Karpas-422 (cell line): ENCODE measurements around the gene RHOBTB1. TPM values are rescaled to one million over a fixed set of nuclear protein-coding genes. Genes with fewer than 3 reads are reported as not detected.

Experiments used
- DNase-seq: peaks from one replicate; pipeline ENCODE4 v3.0.0-alpha.2; 2015
- H2AFZ ChIP-seq: fragments of 200-600 bp; sonication (generic); 2 replicates; pipeline ENCODE4 v1.6.1; 2014; ENCODE audit warnings: antibody characterized with exemption, low read length, mixed read lengths
- H3K27ac ChIP-seq: fragments of 200-600 bp; sonication (generic); 2 replicates; pipeline ENCODE4 v1.5.1; 2014; ENCODE audit warnings: mild to moderate bottlenecking, low read length, moderate library complexity
- H3K27me3 ChIP-seq: fragments of 200-600 bp; sonication (generic); 2 replicates; pipeline ENCODE4 v1.6.1; 2014; ENCODE audit warnings: low read length, mixed read lengths
- H3K36me3 ChIP-seq: fragments of 200-600 bp; sonication (generic); 2 replicates; pipeline ENCODE4 v1.6.1; 2014; ENCODE audit warnings: low read length, mixed read lengths; ENCODE audit not compliant: insufficient read depth
- H3K4me1 ChIP-seq: fragments of 200-600 bp; sonication (generic); 2 replicates; pipeline ENCODE4 v1.6.1; 2014; ENCODE audit warnings: mild to moderate bottlenecking, low read length, mixed read lengths
- H3K4me2 ChIP-seq: fragments of 200-600 bp; sonication (generic); 2 replicates; pipeline ENCODE4 v1.6.1; 2014; ENCODE audit warnings: low read length, low read depth, mild to moderate bottlenecking; ENCODE audit not compliant: poor library complexity, severe bottlenecking
- H3K4me3 ChIP-seq: fragments of 200-600 bp; sonication (generic); 2 replicates; pipeline ENCODE4 v1.5.1; 2014; ENCODE audit warnings: mild to moderate bottlenecking, antibody characterized with exemption, low read length, mixed read lengths
- H3K79me2 ChIP-seq: fragments of 200-600 bp; sonication (generic); 2 replicates; pipeline ENCODE4 v1.6.1; 2014; ENCODE audit warnings: mild to moderate bottlenecking, low read length, mixed read lengths
- H3K9ac ChIP-seq: fragments of 200-600 bp; sonication (generic); 2 replicates; pipeline ENCODE4 v1.6.0; 2014; ENCODE audit warnings: low read length
- H3K9me2 ChIP-seq: fragments of 200-600 bp; sonication (generic), shearing (Covaris generic); replicated peaks from 2 replicates; pipeline ENCODE4 v1.6.0; 2014; ENCODE audit warnings: mild to moderate bottlenecking, low read length, moderate library complexity; ENCODE audit not compliant: insufficient read depth
- H3K9me3 ChIP-seq: fragments of 300-700, 200-600 bp; sonication (generic); 2 replicates; pipeline ENCODE4 v1.6.1; 2014; ENCODE audit warnings: low read length, mixed read lengths
- H4K20me1 ChIP-seq: fragments of 200-600 bp; sonication (generic); 2 replicates; pipeline ENCODE4 v1.6.1; 2014; ENCODE audit warnings: mild to moderate bottlenecking, antibody characterized with exemption, low read length, low read depth; ENCODE audit not compliant: insufficient read depth
- total RNA-seq: library from RNA; depleted of rRNA; stranded (reverse); fragments of >200 nt; shearing (Covaris generic); gene quantifications from 2 replicates; pipeline ENCODE4 v1.2.3, GENCODE V29; 2014; ENCODE audit warnings: low replicate concordance

Gene RHOBTB1
- total RNA-seq, 1 experiment from 2014 or later: not detected

DNA sequence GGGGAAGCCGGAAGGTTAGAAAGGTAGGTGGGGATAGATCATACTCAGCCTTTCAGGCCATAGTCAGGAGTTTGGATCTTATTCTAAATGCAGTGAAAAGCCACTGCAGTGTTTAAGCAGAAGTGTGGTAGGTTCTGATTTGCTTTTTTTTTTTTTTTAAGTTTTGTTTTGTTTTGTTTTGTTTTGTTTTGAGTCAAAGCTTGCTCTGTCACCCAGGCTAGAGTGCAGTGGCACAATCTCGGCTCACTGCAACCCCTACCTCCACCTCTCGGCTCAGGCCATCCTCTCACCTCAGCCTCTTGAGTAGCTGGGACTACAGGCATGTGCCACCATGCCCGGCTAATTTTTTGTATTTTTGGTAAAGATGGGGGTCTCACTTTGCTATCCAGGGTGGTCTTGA lies 23.5 kb downstream of the RHOBTB1 start:
- H3K27ac ChIP-seq: no peak overlapping the region
- H3K9ac ChIP-seq: no peak overlapping the region
- no peaks in the 10 kb centered on the region for H3K9me2 ChIP-seq
- no peak overlapping the region for H2AFZ ChIP-seq
- H3K9me3 ChIP-seq: no peaks in the 10 kb centered on the region
- no peaks in the 10 kb centered on the region for H3K36me3 ChIP-seq
- no peaks in the 10 kb centered on the region for H3K4me1 ChIP-seq
- no peak overlapping the region for H3K4me3 ChIP-seq
- H4K20me1 ChIP-seq: no peaks in the 10 kb centered on the region
- H3K27me3 ChIP-seq: no peaks in the 10 kb centered on the region
- H3K79me2 ChIP-seq: no peaks in the 10 kb centered on the region
- no peak overlapping the region for H3K4me2 ChIP-seq
- DNase-seq: no peak

DNA sequence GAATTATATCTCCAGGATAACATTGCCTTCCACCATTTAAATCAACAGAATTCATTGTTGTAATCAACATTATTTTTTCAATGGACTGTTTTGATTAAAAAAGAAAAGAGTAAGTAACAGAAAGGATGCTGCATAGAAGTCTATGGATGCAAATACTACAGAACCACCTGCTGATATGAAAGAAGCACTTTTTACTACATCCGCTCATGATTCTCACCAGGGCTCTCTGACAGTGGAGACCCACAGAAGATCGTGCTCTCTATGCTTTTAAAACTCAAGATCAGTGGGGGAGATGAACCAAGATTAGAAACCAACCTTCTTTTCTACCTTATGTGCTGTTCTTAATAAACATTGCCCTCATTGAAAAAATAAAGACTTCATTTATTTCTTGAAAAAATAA lies 24.4 kb downstream of the RHOBTB1 start:
- no peak overlapping the region for H2AFZ ChIP-seq
- no peaks in the 10 kb centered on the region for H3K9me3 ChIP-seq
- DNase-seq: no peak
- no peaks in the 10 kb centered on the region for H3K36me3 ChIP-seq
- H3K4me2 ChIP-seq: no peak overlapping the region
- no peaks in the 10 kb centered on the region for H3K27me3 ChIP-seq
- H3K4me1 ChIP-seq: no peaks in the 10 kb centered on the region
- no peaks in the 10 kb centered on the region for H4K20me1 ChIP-seq
- H3K4me3 ChIP-seq: no peak overlapping the region
- no peak overlapping the region for H3K9ac ChIP-seq
- H3K9me2 ChIP-seq: no peaks in the 10 kb centered on the region
- H3K27ac ChIP-seq: no peak overlapping the region
- no peaks in the 10 kb centered on the region for H3K79me2 ChIP-seq

DNA sequence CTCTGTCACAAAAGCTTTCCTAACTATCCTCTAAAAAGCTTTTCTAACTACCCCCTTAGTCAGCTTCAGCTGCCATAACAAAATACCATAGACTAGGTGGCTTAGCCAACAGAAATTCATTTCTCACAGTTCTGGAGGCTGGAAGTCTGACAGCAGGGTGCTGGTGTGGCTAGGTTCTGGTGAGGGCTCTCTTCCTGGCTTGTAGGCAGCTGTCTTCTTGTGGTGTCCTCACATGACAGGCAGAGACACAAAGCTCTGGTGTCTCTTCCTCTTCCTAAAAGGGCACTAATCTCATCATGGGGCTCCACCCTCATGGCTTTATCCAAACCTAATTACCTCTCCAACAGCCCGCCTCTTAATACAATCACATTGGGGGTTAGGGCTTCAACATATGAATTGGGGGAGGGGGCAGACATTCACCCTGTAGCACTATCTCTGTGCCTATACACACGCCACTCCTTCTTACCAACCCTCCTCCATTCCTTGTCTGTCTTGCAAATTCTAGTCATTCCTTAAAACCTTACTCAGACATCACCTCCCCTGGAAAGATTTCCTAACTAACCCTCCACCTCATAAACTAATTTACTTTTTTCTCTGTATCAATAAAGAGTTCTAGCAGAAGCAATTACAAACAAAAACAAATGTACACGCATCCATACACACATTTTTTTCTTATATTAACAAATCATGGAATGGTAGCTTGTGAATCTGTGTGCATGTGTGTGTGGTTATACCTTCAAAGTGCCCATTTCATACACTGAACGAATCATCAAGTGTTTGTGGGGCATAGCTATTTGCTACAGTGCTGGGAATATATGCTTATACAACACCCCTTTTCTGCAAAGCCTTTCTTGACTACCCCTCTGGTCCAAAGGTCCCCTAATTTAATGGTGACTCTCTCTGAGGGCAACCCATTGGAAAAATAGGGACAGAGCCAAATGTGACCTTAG lies 26.4 kb downstream of the RHOBTB1 start:
- Histone ChIP-seq H3K9me3 (no peaks in the 10 kb centered on the region), H3K9me2 (no peaks in the 10 kb centered on the region), H3K4me3 (no peak overlapping the region), H3K4me1 (no peaks in the 10 kb centered on the region), H2AFZ (no peak overlapping the region), H3K4me2 (no peak overlapping the region), H3K27ac (no peak overlapping the region), H3K9ac (no peak overlapping the region), H3K27me3 (no peaks in the 10 kb centered on the region), H4K20me1 (no peaks in the 10 kb centered on the region), H3K79me2 (no peaks in the 10 kb centered on the region), H3K36me3 (no peaks in the 10 kb centered on the region)
- no peak for DNase-seq

DNA sequence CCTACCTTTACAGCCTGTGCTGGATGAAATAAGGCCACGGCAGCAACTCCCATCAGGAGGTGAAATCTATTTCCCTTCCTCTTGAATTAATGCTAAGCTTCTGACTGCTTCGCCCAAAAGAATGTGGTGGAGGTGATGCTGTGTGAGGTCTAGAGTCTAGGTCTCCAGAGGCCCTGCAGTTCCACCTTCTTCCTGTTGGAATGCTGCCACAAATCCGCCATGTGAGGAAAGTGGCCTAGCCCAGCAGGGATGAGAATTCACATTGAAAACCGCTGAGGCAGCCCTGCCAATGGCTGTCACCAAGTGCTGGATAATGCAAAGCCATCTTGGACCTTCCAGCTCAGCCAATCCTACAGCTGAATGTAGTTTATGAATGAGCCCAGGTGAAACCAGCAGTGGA lies 28.0 kb downstream of the RHOBTB1 start:
- Histone ChIP-seq H3K27ac (no peak overlapping the region), H3K9ac (no peak overlapping the region), H3K9me3 (no peaks in the 10 kb centered on the region), H4K20me1 (no peaks in the 10 kb centered on the region), H3K4me1 (no peaks in the 10 kb centered on the region), H3K36me3 (no peaks in the 10 kb centered on the region), H3K27me3 (no peaks in the 10 kb centered on the region), H3K4me3 (no peak overlapping the region), H3K79me2 (no peaks in the 10 kb centered on the region), H3K4me2 (no peak overlapping the region), H2AFZ (no peak overlapping the region), H3K9me2 (no peaks in the 10 kb centered on the region)
- DNase-seq: no peak

DNA sequence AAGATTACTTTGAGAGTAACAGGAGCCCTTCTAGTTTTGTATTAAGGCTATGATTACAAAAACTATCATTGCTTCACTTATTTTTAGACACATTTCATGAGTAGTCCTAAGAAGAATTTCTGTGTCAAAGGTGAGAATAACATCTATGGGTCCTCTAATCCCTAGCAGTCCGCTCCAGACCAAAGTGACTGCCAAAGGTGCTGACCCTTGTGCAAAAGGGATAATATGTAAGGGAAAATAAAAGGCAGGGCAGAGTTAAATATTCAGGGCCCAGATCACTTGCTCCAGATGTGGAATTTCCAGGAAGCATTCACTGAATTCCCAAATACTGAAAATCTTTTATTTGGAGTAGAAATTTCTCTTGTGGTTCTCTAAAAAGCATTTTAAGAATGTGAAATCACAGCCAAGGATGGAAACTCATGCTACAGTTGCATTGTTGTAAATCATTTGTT lies 29.3 kb downstream of the RHOBTB1 start:
- Histone ChIP-seq H2AFZ (no peak overlapping the region), H3K27me3 (no peaks in the 10 kb centered on the region), H4K20me1 (no peaks in the 10 kb centered on the region), H3K9me3 (no peaks in the 10 kb centered on the region), H3K9me2 (no peaks in the 10 kb centered on the region), H3K27ac (no peak overlapping the region), H3K4me2 (no peak overlapping the region), H3K36me3 (no peaks in the 10 kb centered on the region), H3K79me2 (no peaks in the 10 kb centered on the region), H3K9ac (no peak overlapping the region), H3K4me3 (no peak overlapping the region), H3K4me1 (no peaks in the 10 kb centered on the region)
- DNase-seq: no peak

DNA sequence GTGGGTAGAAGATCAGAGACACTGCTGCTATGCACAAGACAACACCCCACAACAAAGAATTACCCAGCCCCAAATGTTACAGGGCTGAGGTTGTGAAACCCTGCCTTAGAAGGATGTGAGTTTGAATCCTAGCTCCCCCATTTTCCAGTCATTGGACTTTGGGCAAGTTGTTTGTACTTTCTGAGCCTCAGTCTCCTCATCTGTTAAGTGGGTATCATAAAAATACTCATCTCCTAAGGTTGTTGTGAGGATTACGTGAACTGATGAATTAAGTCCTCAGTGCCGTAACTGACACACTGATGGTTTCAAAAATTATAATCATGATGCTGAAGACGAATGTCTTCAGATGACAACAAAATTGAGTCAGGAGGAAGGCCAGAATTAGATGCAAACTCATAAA lies 30.3 kb downstream of the RHOBTB1 start:
- Histone ChIP-seq H3K27ac (no peak overlapping the region), H4K20me1 (no peaks in the 10 kb centered on the region), H2AFZ (no peak overlapping the region), H3K9me2 (no peaks in the 10 kb centered on the region), H3K4me2 (no peak overlapping the region), H3K4me3 (no peak overlapping the region), H3K4me1 (no peaks in the 10 kb centered on the region), H3K79me2 (no peaks in the 10 kb centered on the region), H3K36me3 (no peaks in the 10 kb centered on the region), H3K9ac (no peak overlapping the region), H3K27me3 (no peaks in the 10 kb centered on the region), H3K9me3 (no peaks in the 10 kb centered on the region)
- no peak for DNase-seq

DNA sequence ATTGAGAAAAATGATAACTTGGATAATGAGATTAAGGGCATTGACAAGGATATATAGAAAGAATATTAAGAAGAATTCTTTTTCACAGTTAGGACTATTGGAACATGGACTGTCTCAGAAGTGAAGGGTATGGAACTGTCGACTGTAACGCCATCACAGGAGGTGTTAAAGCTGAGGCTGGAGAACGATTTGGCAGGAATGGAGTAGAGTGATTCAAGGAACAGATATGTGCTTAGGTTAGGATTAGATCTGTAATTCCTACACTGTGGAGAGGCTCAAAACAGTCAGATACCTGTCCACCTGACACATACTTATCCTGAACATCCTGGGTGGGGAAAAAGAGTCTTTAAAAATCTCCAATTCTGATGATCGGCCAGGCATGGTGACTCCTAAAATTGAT lies 30.9 kb downstream of the RHOBTB1 start:
- Histone ChIP-seq H3K27ac (no peak overlapping the region), H3K4me1 (no peaks in the 10 kb centered on the region), H2AFZ (no peak overlapping the region), H4K20me1 (no peaks in the 10 kb centered on the region), H3K79me2 (no peaks in the 10 kb centered on the region), H3K4me2 (no peak overlapping the region), H3K36me3 (no peaks in the 10 kb centered on the region), H3K4me3 (no peak overlapping the region), H3K9me3 (no peaks in the 10 kb centered on the region), H3K9me2 (no peaks in the 10 kb centered on the region), H3K27me3 (no peaks in the 10 kb centered on the region), H3K9ac (no peak overlapping the region)
- DNase-seq: no peak

DNA sequence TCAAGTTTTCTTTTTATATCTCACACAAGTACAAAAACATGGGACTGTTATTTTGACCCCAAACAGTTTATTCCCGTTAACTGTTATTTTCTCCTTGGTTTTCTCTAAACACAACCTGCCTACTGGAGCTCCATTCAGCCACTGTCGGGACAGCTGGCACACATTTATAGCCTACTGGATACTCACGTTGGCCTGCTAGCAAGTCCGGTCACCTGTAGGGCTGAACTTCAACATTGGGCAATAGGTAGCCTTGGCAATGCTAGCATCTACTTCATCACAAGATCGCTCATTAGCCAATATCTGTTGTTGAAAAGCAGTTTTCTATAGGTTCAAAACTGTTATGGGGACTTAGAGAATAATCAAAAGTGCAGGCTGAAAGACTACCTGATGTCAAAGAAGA lies 32.3 kb downstream of the RHOBTB1 start:
- H3K27me3 ChIP-seq: no peaks in the 10 kb centered on the region
- H3K79me2 ChIP-seq: no peaks in the 10 kb centered on the region
- H3K27ac ChIP-seq: no peak overlapping the region
- H2AFZ ChIP-seq: no peak overlapping the region
- H3K9ac ChIP-seq: no peak overlapping the region
- H3K4me3 ChIP-seq: no peak overlapping the region
- no peaks in the 10 kb centered on the region for H3K4me1 ChIP-seq
- no peaks in the 10 kb centered on the region for H3K9me3 ChIP-seq
- no peak overlapping the region for H3K4me2 ChIP-seq
- no peaks in the 10 kb centered on the region for H3K36me3 ChIP-seq
- no peak for DNase-seq
- H3K9me2 ChIP-seq: no peaks in the 10 kb centered on the region
- H4K20me1 ChIP-seq: no peaks in the 10 kb centered on the region
